CD14-positive monocyte (primary cell): ENCODE data around the gene IFNA14. TPM values are rescaled to one million over a fixed set of nuclear protein-coding genes. Genes with fewer than 3 reads are reported as not detected.
A peak's percentile ranks its signal among the peaks of the same experiment; 100 is the strongest.
"Not testable (repeated sequence)": the region's sequence is repeated elsewhere in the genome, so short reads cannot be mapped to it uniquely, and the experiment has no call there.

ENCODE experiments used
- DNase-seq, 3 donors: peaks; one replicate each; pipeline ENCODE4 v3.0.0-alpha.2; 2011 to 2022
- H2AFZ ChIP-seq: 2 replicates; pipeline ENCODE4 v1.6.0; 2012; ENCODE audit warnings: mild to moderate bottlenecking, low read depth, low read length, inconsistent platforms; ENCODE audit not compliant: insufficient read depth, poor library complexity, severe bottlenecking
- H3K27ac ChIP-seq, 2 donors: 1 replicate in 1 of 2; 2 replicates in 1 of 2; pipeline ENCODE4 v1.5.1; 2012 to 2013; ENCODE audit warnings: low read length in 2 of 2, control low read depth in 1 of 2, inconsistent platforms in 1 of 2, low read depth in 1 of 2, mild to moderate bottlenecking in 1 of 2
- H3K27me3 ChIP-seq, 2 donors: one replicate each; pipeline versions ENCODE4 v1.6.0 to v1.6.1; 2011 to 2013; ENCODE audit warnings: low read length in 2 of 2; ENCODE audit not compliant: control insufficient read depth in 2 of 2, insufficient read depth in 2 of 2
- H3K36me3 ChIP-seq, 2 donors: replicated peaks in 1 of 2; 1 replicate in 1 of 2; 2 replicates in 1 of 2; pipeline versions ENCODE4 v1.5.1 to v1.6.1; 2012 to 2013; ENCODE audit warnings: low read length in 2 of 2, control low read depth in 1 of 2, inconsistent platforms in 1 of 2, mild to moderate bottlenecking in 1 of 2; ENCODE audit not compliant: insufficient read depth in 2 of 2, control insufficient read depth in 1 of 2
- H3K4me1 ChIP-seq, 2 donors: 1 replicate in 1 of 2; 2 replicates in 1 of 2; pipeline versions ENCODE4 v1.5.1 to v1.6.1; 2012 to 2013; ENCODE audit warnings: low read length in 2 of 2, control low read depth in 1 of 2, inconsistent platforms in 1 of 2, mild to moderate bottlenecking in 1 of 2, moderate library complexity in 1 of 2; ENCODE audit not compliant: insufficient read depth in 2 of 2, control insufficient read depth in 1 of 2
- H3K4me2 ChIP-seq: replicated peaks from 2 replicates; pipeline ENCODE3; 2012; ENCODE audit warnings: low read length, moderate library complexity, mild to moderate bottlenecking; ENCODE audit not compliant: poor library complexity, severe bottlenecking; ENCODE audit errors: extremely low read depth
- H3K4me3 ChIP-seq, 3 experiments: fragments of 200-600 bp in 1 of 3; sonication (generic) in 1 of 3; replicated peaks in 1 of 3; 1 replicate in 2 of 3; 2 replicates in 1 of 3; pipeline ENCODE4 v1.5.1; 2011 to 2013; ENCODE audit warnings: low read length in 3 of 3, mild to moderate bottlenecking in 3 of 3, control low read depth in 2 of 3, low read depth in 2 of 3, inconsistent platforms in 1 of 3, moderate library complexity in 1 of 3
- H3K79me2 ChIP-seq: 2 replicates; pipeline ENCODE4 v1.6.0; 2012; ENCODE audit warnings: mild to moderate bottlenecking, control low read depth, inconsistent platforms, low read length, moderate library complexity; ENCODE audit not compliant: insufficient read depth
- H3K9ac ChIP-seq: 2 replicates; pipeline ENCODE4 v1.6.0; 2017; ENCODE audit warnings: low read length, mild to moderate bottlenecking; ENCODE audit not compliant: insufficient read depth, poor library complexity, severe bottlenecking
- H3K9me3 ChIP-seq, 2 donors: replicated peaks in 1 of 2; 1 replicate in 1 of 2; 2 replicates in 1 of 2; pipeline versions ENCODE4 v1.5.1 to v1.6.1; 2012 to 2013; ENCODE audit warnings: low read length in 2 of 2, control low read depth in 1 of 2; ENCODE audit not compliant: control insufficient read depth in 1 of 2, insufficient read depth in 1 of 2
- H4K20me1 ChIP-seq: 2 replicates; pipeline ENCODE4 v1.6.0; 2012; ENCODE audit warnings: mild to moderate bottlenecking, low read length, control low read depth, moderate library complexity; ENCODE audit not compliant: insufficient read depth
- H3K27ac Mint-ChIP-seq, 7 donors: one replicate each; pipeline ENCODE4 v1.8.0; 2020; ENCODE audit warnings: mild to moderate bottlenecking in 7 of 7, mixed read lengths in 7 of 7, moderate library complexity in 6 of 7, inconsistent platforms in 2 of 7
- H3K27me3 Mint-ChIP-seq, 3 donors: one replicate each; pipeline ENCODE4 v1.8.0; 2021 to 2022; ENCODE audit warnings: low read depth in 3 of 3, mild to moderate bottlenecking in 3 of 3, mixed read lengths in 3 of 3, moderate library complexity in 3 of 3, inconsistent platforms in 1 of 3
- H3K36me3 Mint-ChIP-seq, 2 donors: one replicate each; pipeline ENCODE4 v1.8.0; 2020; ENCODE audit warnings: mixed read lengths in 2 of 2, inconsistent platforms in 1 of 2, mild to moderate bottlenecking in 1 of 2
- H3K4me1 Mint-ChIP-seq: one replicate; pipeline ENCODE4 v1.8.0; 2020; ENCODE audit warnings: mild to moderate bottlenecking, mixed read lengths
- H3K4me3 Mint-ChIP-seq, 2 donors: one replicate each; pipeline ENCODE4 v1.8.0; 2020; ENCODE audit warnings: mild to moderate bottlenecking in 2 of 2, mixed read lengths in 2 of 2, moderate library complexity in 1 of 2
- H3K9me3 Mint-ChIP-seq, 7 donors: one replicate each; pipeline ENCODE4 v1.8.0; 2020 to 2022; ENCODE audit warnings: mixed read lengths in 7 of 7, mild to moderate bottlenecking in 6 of 7, moderate library complexity in 6 of 7, inconsistent platforms in 2 of 7
- WGBS: methylation state at CpG from one replicate; pipeline ENCODE4 v1.1.5; 2013; ENCODE audit warnings: missing lambda C conversion rate; ENCODE audit not compliant: insufficient coverage; 5-methylcytosine and 5-hydroxymethylcytosine counted together
- intact Hi-C, 2 donors: fragments of 100-400 bp; cut with micrococcal nuclease; formaldehyde crosslinking; loops; one replicate each; pipeline versions ENCODE4 v1.15.0 to v1.15.1; 2023
- polyA plus RNA-seq, 3 donors: library from polyadenylated mRNA; depleted of rRNA in 1 of 3; unstranded in 2 of 3; stranded (reverse) in 1 of 3; fragments of 300-500 nt in 2 of 3; fragments of >200 nt in 1 of 3; fragmentation: Illumina TruSeq in 2 of 3; gene quantifications; 1 replicate in 2 of 3; 2 replicates in 1 of 3; pipeline ENCODE4 v1.2.3, GENCODE V29; 2012 to 2021
- TF ChIP-seq, protein P1 (sequence below): fragments of 200-600 bp; IDR thresholded peaks from one replicate; pipeline ENCODE4 v1.8.0; 2022; ENCODE audit warnings: antibody characterized with exemption, mild to moderate bottlenecking

Gene IFNA14
- polyA plus RNA-seq, 3 donors: not detected

DNA sequence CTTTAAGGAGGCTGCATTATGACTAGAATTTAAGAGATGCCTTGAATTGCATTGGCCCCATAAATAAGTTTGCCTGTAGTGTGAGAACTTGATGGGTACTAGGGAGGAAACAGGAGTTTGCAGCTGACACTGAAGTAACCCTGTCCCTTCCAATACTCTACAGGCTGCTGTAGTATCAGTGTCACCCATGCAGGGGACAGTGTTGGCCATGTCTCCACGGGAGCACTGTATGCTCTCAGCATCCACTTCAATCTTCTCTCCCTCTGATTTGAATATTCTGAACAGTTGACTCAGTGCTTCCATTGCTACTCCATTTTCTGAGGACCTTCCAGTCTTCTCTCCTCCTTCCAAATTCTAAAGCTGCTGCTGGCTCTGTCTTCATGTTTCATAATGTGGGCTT lies 11.4 kb upstream of the IFNA14 start:
- no peak for DNase-seq
- H4K20me1 ChIP-seq: no peaks in the 10 kb centered on the region
- no peak overlapping the region for H3K9ac ChIP-seq
- TF ChIP-seq, protein P1, sequence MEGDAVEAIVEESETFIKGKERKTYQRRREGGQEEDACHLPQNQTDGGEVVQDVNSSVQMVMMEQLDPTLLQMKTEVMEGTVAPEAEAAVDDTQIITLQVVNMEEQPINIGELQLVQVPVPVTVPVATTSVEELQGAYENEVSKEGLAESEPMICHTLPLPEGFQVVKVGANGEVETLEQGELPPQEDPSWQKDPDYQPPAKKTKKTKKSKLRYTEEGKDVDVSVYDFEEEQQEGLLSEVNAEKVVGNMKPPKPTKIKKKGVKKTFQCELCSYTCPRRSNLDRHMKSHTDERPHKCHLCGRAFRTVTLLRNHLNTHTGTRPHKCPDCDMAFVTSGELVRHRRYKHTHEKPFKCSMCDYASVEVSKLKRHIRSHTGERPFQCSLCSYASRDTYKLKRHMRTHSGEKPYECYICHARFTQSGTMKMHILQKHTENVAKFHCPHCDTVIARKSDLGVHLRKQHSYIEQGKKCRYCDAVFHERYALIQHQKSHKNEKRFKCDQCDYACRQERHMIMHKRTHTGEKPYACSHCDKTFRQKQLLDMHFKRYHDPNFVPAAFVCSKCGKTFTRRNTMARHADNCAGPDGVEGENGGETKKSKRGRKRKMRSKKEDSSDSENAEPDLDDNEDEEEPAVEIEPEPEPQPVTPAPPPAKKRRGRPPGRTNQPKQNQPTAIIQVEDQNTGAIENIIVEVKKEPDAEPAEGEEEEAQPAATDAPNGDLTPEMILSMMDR: no peak
- H3K4me1 Mint-ChIP-seq: peaks cover 33% of the 10 kb centered on the region
- WGBS: 64% methylated on average over 1 of the region's 1 CpG
- H3K27me3 Mint-ChIP-seq: peaks cover 10 to 24% (median 23%) of the 10 kb centered on the region in 3 donors
- H3K4me2 ChIP-seq: no peak overlapping the region
- no peaks in the 10 kb centered on the region for H3K9me3 ChIP-seq
- intact Hi-C loops: loop anchor here in 1 of 2 donors (10.0 kb wide), 2 partner anchors 74 to 204 kb away; no protein-coding TSS in a partner anchor
- no peaks in the 10 kb centered on the region for H3K36me3 ChIP-seq
- peaks cover 22 to 23% of the 10 kb centered on the region in 2 donors for H3K4me1 ChIP-seq
- peaks cover 8 to 18% of the 10 kb centered on the region in 2 donors for H3K27me3 ChIP-seq
- H3K27ac ChIP-seq: no peak overlapping the region
- H3K79me2 ChIP-seq: no peaks in the 10 kb centered on the region
- peak overlapping the region in 1 of 2 donors; percentile 50 for H3K4me3 Mint-ChIP-seq
- H3K36me3 Mint-ChIP-seq: no peaks in the 10 kb centered on the region
- H3K27ac Mint-ChIP-seq: no peak overlapping the region
- H3K4me3 ChIP-seq: no peak overlapping the region
- H3K9me3 Mint-ChIP-seq: peaks cover 0 to 4% (median 0%) of the 10 kb centered on the region in 7 donors
- no peak overlapping the region for H2AFZ ChIP-seq

DNA sequence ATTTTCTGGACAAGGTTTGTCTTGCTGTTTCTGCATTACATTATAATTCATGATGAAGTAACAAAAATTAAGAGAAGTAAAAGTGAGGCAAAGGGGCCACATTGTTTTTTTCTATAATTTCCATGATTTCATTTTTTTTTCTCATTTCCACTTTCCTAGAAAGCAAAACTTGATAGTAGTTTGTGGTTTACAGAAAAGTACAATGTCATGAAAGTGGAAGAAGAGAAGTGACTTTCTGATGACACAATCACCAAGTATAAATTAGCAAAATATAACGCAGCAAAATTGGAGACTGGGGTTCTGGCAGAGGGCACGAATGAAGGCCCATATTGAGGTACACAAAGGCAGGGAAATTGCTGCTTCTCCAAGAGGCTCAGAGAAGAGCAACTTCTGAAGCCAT lies 5.0 kb upstream of the IFNA14 start:
- Histone ChIP-seq H3K4me3 (no peak overlapping the region), H3K9ac (no peak overlapping the region), H3K79me2 (no peaks in the 10 kb centered on the region), H4K20me1 (no peaks in the 10 kb centered on the region), H3K9me3 (no peaks in the 10 kb centered on the region), H3K36me3 (no peaks in the 10 kb centered on the region), H3K27me3 (peaks cover 17 to 44% of the 10 kb centered on the region in 2 donors), H3K4me1 (peaks cover 19 to 20% of the 10 kb centered on the region in 2 donors), H2AFZ (no peak overlapping the region), H3K4me2 (no peak overlapping the region), H3K27ac (no peak overlapping the region)
- peak overlapping the region in 1 of 2 donors; percentile 57 for H3K4me3 Mint-ChIP-seq
- intact Hi-C loops: no loop called here
- DNase-seq: peak; percentile 17 to 31 (median 30)
- peak overlapping the region in 1 of 7 donors; percentile 59 for H3K27ac Mint-ChIP-seq
- peaks cover 17% of the 10 kb centered on the region for H3K4me1 Mint-ChIP-seq
- H3K9me3 Mint-ChIP-seq: peaks cover 0 to 4% (median 0%) of the 10 kb centered on the region in 7 donors
- peaks cover 18 to 34% (median 23%) of the 10 kb centered on the region in 3 donors for H3K27me3 Mint-ChIP-seq
- H3K36me3 Mint-ChIP-seq: no peaks in the 10 kb centered on the region
- no CpG with 5 or more reads among the region's 2 CpGs for WGBS
- TF ChIP-seq, protein P1: no peak

- H3K36me3 Mint-ChIP-seq, H3K9me3 Mint-ChIP-seq, H3K27ac ChIP-seq, intact Hi-C loops, H4K20me1 ChIP-seq, H3K36me3 ChIP-seq, H3K79me2 ChIP-seq, H3K27ac Mint-ChIP-seq, H2AFZ ChIP-seq, DNase-seq, H3K9me3 ChIP-seq, H3K4me2 ChIP-seq, H3K9ac ChIP-seq, H3K4me3 Mint-ChIP-seq, H3K4me3 ChIP-seq: not testable (repeated sequence)
- H3K27me3 Mint-ChIP-seq: peaks cover 11 to 22% (median 18%) of the 10 kb centered on the region in 3 donors
- WGBS: no CpG with 5 or more reads among the region's 1 CpG
- Histone ChIP-seq H3K4me1 (peaks cover 16 to 19% of the 10 kb centered on the region in 2 donors), H3K27me3 (peaks cover 6 to 16% of the 10 kb centered on the region in 2 donors)
- peaks cover 18% of the 10 kb centered on the region for H3K4me1 Mint-ChIP-seq
These were observed 3.5 kb downstream of the IFNA14 start for GRCh38 chr9:21236360-21236714.
